ENCODE data around the gene RPL3. TPM values are rescaled to one million over a fixed set of nuclear protein-coding genes. Genes with fewer than 3 reads are reported as not detected.

The RPL3 gene
- polyA plus RNA-seq, 5 donors: 3,307 to 4,039 (median 3,557) TPM

GRCh38 chr22:39303358-39303757, 16.1 kb downstream of the RPL3 start:
- no peak for DNase-seq

GRCh38 chr22:39302431-39302960, 16.9 kb downstream of the RPL3 start:
- no peak for DNase-seq

- no peak for DNase-seq
These were observed 17.5 kb downstream of the RPL3 start for GRCh38 chr22:39301926-39302325.

- no peak for DNase-seq
These were observed 18.3 kb downstream of the RPL3 start for GRCh38 chr22:39301108-39301507.

GRCh38 chr22:39300186-39300830, 19.1 kb downstream of the RPL3 start:
- no peak for DNase-seq

GRCh38 chr22:39299829-39300178, 19.6 kb downstream of the RPL3 start:
- DNase-seq: no peak

GRCh38 chr22:39298241-39298987, 21.0 kb downstream of the RPL3 start:
- DNase-seq: no peak

- DNase-seq: no peak
These were observed 21.8 kb downstream of the RPL3 start for GRCh38 chr22:39297490-39298240.

GRCh38 chr22:39296981-39297489, 22.4 kb downstream of the RPL3 start:
- no peak for DNase-seq

- DNase-seq: no peak
These were observed 22.9 kb downstream of the RPL3 start for GRCh38 chr22:39296535-39296934.

GRCh38 chr22:39294571-39295468, 24.6 kb downstream of the RPL3 start:
- DNase-seq: no peak

GRCh38 chr22:39293766-39294368, 25.6 kb downstream of the RPL3 start:
- no peak for DNase-seq

GRCh38 chr22:39292561-39293074, 26.8 kb downstream of the RPL3 start:
- DNase-seq: no peak

GRCh38 chr22:39292031-39292462, 27.4 kb downstream of the RPL3 start:
- DNase-seq: no peak

- no peak for DNase-seq
These were observed 27.9 kb downstream of the RPL3 start for GRCh38 chr22:39291523-39291922.

- no peak for DNase-seq
These were observed 28.7 kb downstream of the RPL3 start for GRCh38 chr22:39290724-39291161.

- no peak for DNase-seq
These were observed 29.3 kb downstream of the RPL3 start for GRCh38 chr22:39289975-39290720.

- no peak for DNase-seq
These were observed 29.9 kb downstream of the RPL3 start for GRCh38 chr22:39289533-39289932.

- no peak for DNase-seq
These were observed 31.1 kb downstream of the RPL3 start for GRCh38 chr22:39288135-39288898.
